A673 (cell line): ENCODE results near the gene EXOC2. TPM values are rescaled to one million over a fixed set of nuclear protein-coding genes. Genes with fewer than 3 reads are reported as not detected.

Source experiments
- BruUV-seq: library from RNA; stranded (reverse); fragments of 400-500 nt; replicated peaks from 2 replicates; lab custom pipeline; 2021; lab: Mats Ljungman, UMichigan
- CTCF ChIA-PET: fragments of 300-600 bp; sonication (Branson Sonifier 250); formaldehyde crosslinking; loops from one replicate; lab custom pipeline; 2022; ENCODE audit warnings: antibody characterized with exemption; lab: Charles Lee
- POLR2A ChIA-PET: fragments of 300-600 bp; sonication (Branson Sonifier 250); formaldehyde crosslinking; loops from one replicate; lab custom pipeline; 2022; ENCODE audit warnings: antibody characterized with exemption; ENCODE audit not compliant: low non-redundant PET; lab: Charles Lee
- DNase-seq: peaks from one replicate; pipeline ENCODE4 v3.0.0-alpha.2; 2015; ENCODE audit warnings: low spot score
- H3K27ac ChIP-seq: fragments of 200-600 bp; sonication (generic); 2 replicates; pipeline ENCODE4 v1.5.1; 2016; ENCODE audit warnings: mixed run types, low read depth, mild to moderate bottlenecking, mixed read lengths, antibody characterized with exemption, low read length; ENCODE audit not compliant: poor library complexity, severe bottlenecking
- H3K27me3 ChIP-seq: fragments of 200-600 bp; sonication (generic); replicated peaks from 2 replicates; pipeline ENCODE4 v1.6.1; 2017; ENCODE audit warnings: mixed run types, low read depth, mild to moderate bottlenecking, mixed read lengths, antibody characterized with exemption, low read length; ENCODE audit not compliant: insufficient read depth, poor library complexity
- H3K36me3 ChIP-seq: fragments of 200-600 bp; sonication (generic); 2 replicates; pipeline ENCODE4 v1.6.1; 2016; ENCODE audit warnings: mixed run types, mild to moderate bottlenecking, mixed read lengths, antibody characterized with exemption, low read length; ENCODE audit not compliant: insufficient read depth, poor library complexity, severe bottlenecking
- H3K4me1 ChIP-seq: fragments of 200-600 bp; sonication (generic); 2 replicates; pipeline ENCODE4 v1.6.1; 2017; ENCODE audit warnings: mixed run types, mild to moderate bottlenecking, mixed read lengths, antibody characterized with exemption, low read length; ENCODE audit not compliant: insufficient read depth, poor library complexity, severe bottlenecking
- H3K4me3 ChIP-seq: fragments of 200-600 bp; sonication (generic); 2 replicates; pipeline ENCODE4 v1.5.1; 2016; ENCODE audit warnings: low read depth, mixed run types, mild to moderate bottlenecking, mixed read lengths, low read length; ENCODE audit not compliant: poor library complexity, severe bottlenecking
- H3K9me3 ChIP-seq: fragments of 200-600 bp; sonication (generic); 2 replicates; pipeline ENCODE4 v1.6.1; 2016; ENCODE audit warnings: mixed run types, low read depth, mild to moderate bottlenecking, mixed read lengths, antibody characterized with exemption, low read length; ENCODE audit not compliant: poor library complexity, severe bottlenecking
- EZH2 ChIP-seq: fragments of 200-600 bp; sonication (generic); IDR thresholded peaks from 2 replicates; pipeline ENCODE4 v1.6.1; 2017; ENCODE audit warnings: borderline replicate concordance, low read depth, mild to moderate bottlenecking, mixed read lengths, antibody characterized with exemption, low read length; ENCODE audit not compliant: poor library complexity, severe bottlenecking
- intact Hi-C: fragments of 100-400 bp; cut with micrococcal nuclease; formaldehyde crosslinking; loops from one replicate; pipeline ENCODE4 v1.10.0; 2022; ENCODE audit not compliant: unreplicated experiment
- total RNA-seq: library from RNA; stranded (reverse); gene quantifications from 2 replicates; pipeline ENCODE4 v1.2.3, GENCODE V29; 2021
- TF ChIP-seq, protein P1 (sequence below): fragments of 300-800, 200-600 bp; sonication (generic); conservative IDR thresholded peaks from 2 replicates; pipeline ENCODE4 v1.5.1; 2017; ENCODE audit warnings: low read depth, mild to moderate bottlenecking, antibody characterized with exemption, low read length, moderate library complexity, mixed read lengths

The EXOC2 gene
- total RNA-seq, 1 experiment from 2014 or later = 22.4 TPM

DNA sequence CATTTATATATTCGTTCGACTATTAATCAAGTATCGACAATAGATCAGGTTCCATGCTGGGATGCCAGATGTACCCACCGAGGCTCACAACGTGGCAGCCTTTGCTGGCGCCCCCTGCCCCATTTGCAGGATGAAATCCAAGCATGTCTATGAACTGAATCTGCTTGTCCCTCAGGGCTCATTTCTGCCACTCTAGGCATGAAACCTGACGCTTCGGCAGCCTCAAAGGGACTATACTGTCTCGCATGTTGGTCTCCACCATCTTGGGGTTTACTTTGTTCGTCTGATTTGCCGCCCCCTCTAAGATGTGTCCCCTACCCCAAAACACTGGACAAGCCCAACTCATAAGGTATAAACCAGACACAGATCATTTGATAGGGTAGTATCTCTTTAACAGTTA is 72.8 kb downstream of the EXOC2 start:
- Histone ChIP-seq H3K36me3 (no peaks in the 10 kb centered on the region), H3K4me3 (no peak overlapping the region), H3K9me3 (no peaks in the 10 kb centered on the region), H3K27me3 (no peaks in the 10 kb centered on the region), H3K4me1 (no peaks in the 10 kb centered on the region), H3K27ac (no peak overlapping the region)
- BruUV-seq = no TSS peak
- ChIA-PET CTCF (no interaction called here), POLR2A (no interaction called here)
- intact Hi-C loops = no loop called here
- DNase-seq = no peak
- TF ChIP-seq EZH2 = no peak
- TF ChIP-seq, protein P1, sequence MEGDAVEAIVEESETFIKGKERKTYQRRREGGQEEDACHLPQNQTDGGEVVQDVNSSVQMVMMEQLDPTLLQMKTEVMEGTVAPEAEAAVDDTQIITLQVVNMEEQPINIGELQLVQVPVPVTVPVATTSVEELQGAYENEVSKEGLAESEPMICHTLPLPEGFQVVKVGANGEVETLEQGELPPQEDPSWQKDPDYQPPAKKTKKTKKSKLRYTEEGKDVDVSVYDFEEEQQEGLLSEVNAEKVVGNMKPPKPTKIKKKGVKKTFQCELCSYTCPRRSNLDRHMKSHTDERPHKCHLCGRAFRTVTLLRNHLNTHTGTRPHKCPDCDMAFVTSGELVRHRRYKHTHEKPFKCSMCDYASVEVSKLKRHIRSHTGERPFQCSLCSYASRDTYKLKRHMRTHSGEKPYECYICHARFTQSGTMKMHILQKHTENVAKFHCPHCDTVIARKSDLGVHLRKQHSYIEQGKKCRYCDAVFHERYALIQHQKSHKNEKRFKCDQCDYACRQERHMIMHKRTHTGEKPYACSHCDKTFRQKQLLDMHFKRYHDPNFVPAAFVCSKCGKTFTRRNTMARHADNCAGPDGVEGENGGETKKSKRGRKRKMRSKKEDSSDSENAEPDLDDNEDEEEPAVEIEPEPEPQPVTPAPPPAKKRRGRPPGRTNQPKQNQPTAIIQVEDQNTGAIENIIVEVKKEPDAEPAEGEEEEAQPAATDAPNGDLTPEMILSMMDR = no peak

DNA sequence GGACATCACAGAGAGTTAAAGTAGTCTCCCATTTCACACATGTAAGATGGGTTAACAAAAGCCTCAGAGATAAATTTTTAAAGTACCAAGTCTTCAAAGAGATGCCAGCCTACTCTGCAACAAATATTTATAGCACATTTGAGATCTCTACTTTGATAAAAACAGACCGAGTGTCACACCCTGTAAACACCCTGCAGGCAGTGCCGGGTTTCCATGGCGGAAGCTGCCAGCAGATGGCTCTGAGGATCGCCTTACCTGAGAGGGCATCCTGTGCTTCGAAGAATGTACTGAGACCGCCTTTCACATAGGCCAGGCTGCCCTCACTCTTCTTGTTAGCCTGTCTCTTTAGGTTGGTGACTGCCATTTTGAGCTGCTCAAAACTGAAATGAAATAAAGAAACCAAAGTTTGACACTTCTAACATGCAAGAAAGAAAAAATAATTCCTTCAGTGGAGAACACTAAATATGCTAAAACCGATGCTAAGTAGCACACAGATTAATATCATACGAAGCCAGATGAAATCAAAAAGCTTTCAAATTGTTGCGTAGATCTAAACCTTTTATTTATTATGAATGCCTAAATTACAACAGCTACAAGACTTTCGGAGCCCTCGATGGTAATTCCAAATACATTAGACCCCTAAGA is 75.4 kb downstream of the EXOC2 start:
- no peak for DNase-seq
- intact Hi-C loops = no loop called here
- Histone ChIP-seq H3K36me3 (no peaks in the 10 kb centered on the region), H3K9me3 (no peaks in the 10 kb centered on the region), H3K4me3 (no peak overlapping the region), H3K4me1 (no peaks in the 10 kb centered on the region), H3K27me3 (no peaks in the 10 kb centered on the region), H3K27ac (no peak overlapping the region)
- TF ChIP-seq EZH2 = no peak
- TF ChIP-seq, protein P1 = peak; percentile 32; the same call in 1 of the 2 replicates
- ChIA-PET CTCF (no interaction called here), POLR2A (no interaction called here)
- no TSS peak for BruUV-seq

DNA sequence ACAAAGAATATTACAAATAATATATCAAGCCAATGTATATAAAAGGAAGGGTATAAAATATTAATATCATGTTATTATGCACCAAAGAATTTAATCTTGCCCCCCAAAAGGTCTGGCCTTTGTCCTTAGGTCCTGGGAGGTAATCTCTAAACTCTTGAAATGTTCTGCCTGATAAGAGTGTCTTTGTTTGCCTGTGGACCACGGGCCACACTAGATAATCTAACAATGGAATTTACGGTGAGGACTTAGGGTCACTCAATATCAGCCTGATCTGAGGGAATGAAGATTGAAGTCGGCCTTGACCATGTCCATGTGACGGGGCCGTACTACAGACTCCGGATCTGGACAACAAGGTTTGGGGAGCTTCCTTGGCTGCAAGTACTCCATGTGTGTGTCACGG is 79.0 kb downstream of the EXOC2 start:
- Histone ChIP-seq H3K4me3 (no peak overlapping the region), H3K36me3 (no peaks in the 10 kb centered on the region), H3K4me1 (no peaks in the 10 kb centered on the region), H3K27ac (no peak overlapping the region), H3K9me3 (no peaks in the 10 kb centered on the region), H3K27me3 (no peaks in the 10 kb centered on the region)
- BruUV-seq = no TSS peak
- DNase-seq = no peak
- ChIA-PET CTCF (no interaction called here), POLR2A (no interaction called here)
- TF ChIP-seq, protein P1 = no peak
- no peak for TF ChIP-seq EZH2
- intact Hi-C loops = no loop called here
